Cardiac muscle cell (in vitro differentiated cells and primary cell): ENCODE results near the gene HFM1. TPM values are rescaled to one million over a fixed set of nuclear protein-coding genes. Genes with fewer than 3 reads are reported as not detected.

Experiments
- DNase-seq, 2 donors: peaks; one replicate each; pipeline versions ENCODE4 v3.0.0 to v3.0.0-alpha.2; 2010 to 2017; ENCODE audit warnings: low read depth in 1 of 2, low spot score in 1 of 2
- H3K27ac ChIP-seq: fragments of 200-600 bp; sonication (generic); 2 replicates; pipeline ENCODE4 v1.5.1; 2016
- H3K27me3 ChIP-seq: fragments of 200-600 bp; sonication (generic); 2 replicates; pipeline ENCODE4 v1.6.0; 2016; ENCODE audit warnings: control low read depth
- H3K36me3 ChIP-seq: fragments of 200-600 bp; sonication (generic); 2 replicates; pipeline ENCODE4 v1.5.1; 2016; ENCODE audit warnings: control low read depth
- H3K4me1 ChIP-seq: fragments of 200-600 bp; sonication (generic); 2 replicates; pipeline ENCODE4 v1.8.1; 2017; ENCODE audit warnings: low read depth, mild to moderate bottlenecking, mixed run types
- H3K4me3 ChIP-seq: fragments of 200-600 bp; sonication (generic); 2 replicates; pipeline ENCODE4 v1.5.1; 2016; ENCODE audit warnings: mild to moderate bottlenecking
- H3K9me3 ChIP-seq: fragments of 200-600 bp; sonication (generic); 2 replicates; pipeline ENCODE4 v1.5.1; 2017; ENCODE audit warnings: low read depth, mild to moderate bottlenecking, control low read depth
- polyA plus RNA-seq: library from polyadenylated mRNA; unstranded; fragments of >200 nt; fragmentation: Nextera tagmentation; extraction: Ambion mirVana; gene quantifications from 2 replicates; pipeline ENCODE4 v1.2.1, GENCODE V29; 2016
- total RNA-seq: library from RNA; depleted of rRNA; stranded (reverse); fragments of >200 nt; gene quantifications from 2 replicates; pipeline ENCODE4 v1.2.3, GENCODE V29; 2016
- TF ChIP-seq, protein P1 (sequence below): IDR thresholded peaks from 2 replicates; pipeline ENCODE4 v1.5.1; 2012; ENCODE audit warnings: low read depth, mild to moderate bottlenecking, low read length

The HFM1 gene
- total and polyA plus RNA-seq, 2 experiments from 2014 or later: 1.8 to 8.3 TPM

DNA sequence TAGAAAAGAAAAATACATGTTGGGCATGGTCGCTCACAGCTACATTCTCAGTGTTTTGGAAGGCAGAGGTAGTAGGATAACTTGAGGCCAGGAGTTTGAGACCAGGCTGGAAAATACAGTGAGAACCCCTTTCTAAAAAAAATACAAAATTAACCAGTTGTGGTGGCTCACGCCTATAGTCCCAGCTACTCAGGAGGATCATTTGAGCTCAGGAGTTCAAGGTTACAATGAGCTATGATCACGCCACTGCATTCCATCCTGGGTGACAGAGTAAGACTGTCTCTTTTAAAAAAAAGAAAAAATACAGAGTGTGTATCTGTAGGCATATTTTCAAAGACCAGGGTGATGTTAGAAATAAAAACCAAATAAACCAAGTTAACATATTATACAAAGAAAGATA lies 57.8 kb downstream of the HFM1 start:
- no peaks in the 10 kb centered on the region for H3K9me3 ChIP-seq
- no peak overlapping the region for H3K27ac ChIP-seq
- DNase-seq: no peak
- TF ChIP-seq, protein P1, sequence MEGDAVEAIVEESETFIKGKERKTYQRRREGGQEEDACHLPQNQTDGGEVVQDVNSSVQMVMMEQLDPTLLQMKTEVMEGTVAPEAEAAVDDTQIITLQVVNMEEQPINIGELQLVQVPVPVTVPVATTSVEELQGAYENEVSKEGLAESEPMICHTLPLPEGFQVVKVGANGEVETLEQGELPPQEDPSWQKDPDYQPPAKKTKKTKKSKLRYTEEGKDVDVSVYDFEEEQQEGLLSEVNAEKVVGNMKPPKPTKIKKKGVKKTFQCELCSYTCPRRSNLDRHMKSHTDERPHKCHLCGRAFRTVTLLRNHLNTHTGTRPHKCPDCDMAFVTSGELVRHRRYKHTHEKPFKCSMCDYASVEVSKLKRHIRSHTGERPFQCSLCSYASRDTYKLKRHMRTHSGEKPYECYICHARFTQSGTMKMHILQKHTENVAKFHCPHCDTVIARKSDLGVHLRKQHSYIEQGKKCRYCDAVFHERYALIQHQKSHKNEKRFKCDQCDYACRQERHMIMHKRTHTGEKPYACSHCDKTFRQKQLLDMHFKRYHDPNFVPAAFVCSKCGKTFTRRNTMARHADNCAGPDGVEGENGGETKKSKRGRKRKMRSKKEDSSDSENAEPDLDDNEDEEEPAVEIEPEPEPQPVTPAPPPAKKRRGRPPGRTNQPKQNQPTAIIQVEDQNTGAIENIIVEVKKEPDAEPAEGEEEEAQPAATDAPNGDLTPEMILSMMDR: no peak
- no peaks in the 10 kb centered on the region for H3K36me3 ChIP-seq
- H3K4me3 ChIP-seq: no peak overlapping the region
- no peaks in the 10 kb centered on the region for H3K27me3 ChIP-seq
- H3K4me1 ChIP-seq: no peaks in the 10 kb centered on the region

DNA sequence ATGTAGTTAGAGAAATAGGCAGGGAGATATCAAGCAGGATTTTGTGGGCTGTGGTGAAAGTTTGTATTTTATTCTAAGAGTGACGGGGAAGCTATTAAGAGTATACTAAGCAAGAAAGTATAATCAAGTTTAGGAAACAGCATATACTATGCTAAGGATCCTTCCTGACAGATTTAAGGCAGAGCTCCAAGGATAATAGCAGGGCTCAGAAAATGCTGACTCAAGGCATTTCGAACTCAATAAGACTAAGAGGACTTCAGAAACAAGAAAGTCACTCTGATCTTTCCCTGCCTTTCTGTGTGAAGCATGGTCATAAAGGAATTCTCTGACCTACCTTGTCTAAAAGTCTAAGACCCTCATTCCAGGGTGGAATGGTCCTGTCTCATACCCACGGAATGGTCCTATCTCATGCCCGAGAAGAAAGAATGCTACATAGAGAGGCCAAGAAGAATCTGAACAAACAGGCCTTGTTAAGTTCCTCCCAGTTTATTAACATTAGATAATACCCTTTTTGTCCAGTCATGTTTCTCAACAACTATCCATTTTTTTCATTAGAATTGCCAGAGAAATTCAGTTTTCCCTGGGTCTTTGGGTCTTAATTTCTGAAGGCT lies 59.1 kb downstream of the HFM1 start:
- H3K4me1 ChIP-seq: no peaks in the 10 kb centered on the region
- DNase-seq: peak in 1 of 2 donors; percentile 48
- TF ChIP-seq, protein P1: no peak
- H3K4me3 ChIP-seq: no peak overlapping the region
- no peaks in the 10 kb centered on the region for H3K36me3 ChIP-seq
- H3K27me3 ChIP-seq: no peaks in the 10 kb centered on the region
- H3K9me3 ChIP-seq: no peaks in the 10 kb centered on the region
- H3K27ac ChIP-seq: no peak overlapping the region

DNA sequence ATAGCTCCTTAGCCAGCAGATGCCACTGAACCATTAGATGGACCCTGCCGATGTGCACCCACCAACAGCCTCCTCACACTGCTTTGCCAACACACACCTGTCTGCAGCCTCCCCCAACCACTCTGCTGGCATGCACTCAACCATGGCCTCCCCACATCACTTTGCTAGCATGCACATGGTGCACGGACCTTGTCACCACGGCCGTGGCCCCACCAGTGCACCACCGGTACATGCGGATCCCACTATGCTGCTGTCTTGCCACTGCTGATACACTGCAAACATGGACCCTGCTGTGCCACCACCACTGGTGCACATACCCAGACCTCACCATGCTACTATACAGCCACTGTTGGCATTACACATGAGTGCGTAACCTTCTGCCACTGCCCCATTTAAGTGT lies 66.1 kb downstream of the HFM1 start:
- no peak for DNase-seq
- H3K9me3 ChIP-seq: no peaks in the 10 kb centered on the region
- no peaks in the 10 kb centered on the region for H3K4me1 ChIP-seq
- no peaks in the 10 kb centered on the region for H3K27me3 ChIP-seq
- TF ChIP-seq, protein P1: no peak
- H3K36me3 ChIP-seq: no peaks in the 10 kb centered on the region
- H3K4me3 ChIP-seq: no peak overlapping the region
- no peak overlapping the region for H3K27ac ChIP-seq

DNA sequence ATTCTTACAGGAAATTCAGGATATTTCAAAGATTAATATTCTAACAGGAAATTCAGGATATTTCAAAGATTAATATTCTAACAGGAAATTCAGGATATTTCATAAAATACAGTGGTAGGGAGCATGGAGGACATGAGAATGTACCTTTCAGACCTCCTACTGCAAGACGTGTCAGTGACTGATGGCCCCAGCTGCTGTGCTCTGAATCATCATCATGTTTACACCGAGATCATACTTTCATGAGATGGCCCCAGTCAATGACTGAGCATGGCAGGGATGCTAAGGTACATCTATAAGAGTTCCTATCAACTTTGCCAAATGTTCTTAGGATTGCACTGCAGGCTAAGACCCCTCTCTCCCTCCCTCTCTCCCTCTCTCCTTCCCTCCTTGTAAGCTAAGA lies 69.0 kb downstream of the HFM1 start:
- Histone ChIP-seq H3K27ac (no peak overlapping the region), H3K36me3 (no peaks in the 10 kb centered on the region), H3K4me3 (no peak overlapping the region), H3K27me3 (no peaks in the 10 kb centered on the region), H3K9me3 (no peaks in the 10 kb centered on the region), H3K4me1 (no peaks in the 10 kb centered on the region)
- TF ChIP-seq, protein P1: no peak
- no peak for DNase-seq

DNA sequence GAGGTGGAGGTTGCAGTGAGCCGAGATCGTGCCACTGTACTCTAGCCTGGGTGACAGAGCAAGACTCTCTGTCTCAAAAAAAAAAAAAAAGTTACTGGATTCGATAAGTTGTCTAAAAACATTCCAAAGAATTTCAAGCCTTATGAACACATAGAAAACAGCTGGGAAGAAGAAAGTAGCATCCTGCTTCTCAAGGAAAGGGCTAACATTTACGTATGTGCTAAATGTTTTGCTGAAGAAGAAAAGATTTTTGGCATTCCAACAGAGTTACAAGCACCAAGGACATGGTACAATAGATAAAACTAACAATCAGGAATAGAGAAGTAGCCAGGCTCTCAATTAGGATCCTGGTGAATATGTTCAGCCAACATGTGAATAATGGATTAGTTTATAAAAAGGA lies 69.8 kb downstream of the HFM1 start:
- Histone ChIP-seq H3K27ac (no peak overlapping the region), H3K27me3 (no peaks in the 10 kb centered on the region), H3K4me3 (no peak overlapping the region), H3K36me3 (no peaks in the 10 kb centered on the region), H3K9me3 (no peaks in the 10 kb centered on the region), H3K4me1 (no peaks in the 10 kb centered on the region)
- TF ChIP-seq, protein P1: no peak
- DNase-seq: no peak
